GM12878 (cell line): Measurements from ENCODE around the gene EFNA3.
A peak's percentile ranks its signal among the peaks of the same experiment; 100 is the strongest.

Experiments
- BMI1 ChIP-seq: fragments of 450-650 bp; IDR thresholded peaks from 2 replicates; pipeline ENCODE4 v1.6.1; 2016; ENCODE audit warnings: mild to moderate bottlenecking, moderate library complexity, borderline replicate concordance
- BRCA1 ChIP-seq: IDR thresholded peaks from 2 replicates; pipeline ENCODE4 v1.6.1; 2011; ENCODE audit warnings: low read depth, low read length, improper control_type of control experiment
- EGR1 ChIP-seq, 2 experiments: IDR thresholded peaks; 1 replicate in 1 of 2; 2 replicates in 1 of 2; pipeline ENCODE4 v1.6.1; 2011 to 2012; ENCODE audit warnings: low read depth in 2 of 2, low read length in 2 of 2, borderline replicate concordance in 1 of 2, mild to moderate bottlenecking in 1 of 2, moderate library complexity in 1 of 2
- EP300 ChIP-seq, 2 experiments: fragments of 150-350 bp in 1 of 2; IDR thresholded peaks; 2 replicates each; pipeline ENCODE4 v1.6.1; 2011 to 2012; ENCODE audit warnings: low read depth in 2 of 2, low read length in 2 of 2, borderline replicate concordance in 1 of 2, improper control_type of control experiment in 1 of 2, inconsistent platforms in 1 of 2; ENCODE audit not compliant: control insufficient read depth in 1 of 2
- EZH2 ChIP-seq: IDR thresholded peaks from 2 replicates; pipeline ENCODE4 v1.6.1; 2012; ENCODE audit warnings: low read depth, mild to moderate bottlenecking, control low read depth, inconsistent platforms, low read length, borderline replicate concordance; ENCODE audit not compliant: control insufficient read depth
- JUND ChIP-seq: IDR thresholded peaks from 2 replicates; pipeline ENCODE4 v1.6.1; 2012; ENCODE audit warnings: low read depth, mild to moderate bottlenecking, low read length, improper control_type of control experiment, moderate library complexity
- NRF1 ChIP-seq: conservative IDR thresholded peaks from 2 replicates; pipeline ENCODE4 v1.6.1; 2011; ENCODE audit warnings: mild to moderate bottlenecking, low read depth, low read length, improper control_type of control experiment
- POU2F2 ChIP-seq: IDR thresholded peaks from 3 replicates; pipeline ENCODE4 v1.6.1; 2011; ENCODE audit warnings: low read depth, mild to moderate bottlenecking, low read length, borderline replicate concordance
- SMARCA5 ChIP-seq: fragments of 450-650 bp; IDR thresholded peaks from 2 replicates; pipeline ENCODE4 v1.6.1; 2017; ENCODE audit warnings: mild to moderate bottlenecking
- SMC3 ChIP-seq: IDR thresholded peaks from 2 replicates; pipeline ENCODE4 v1.6.1; 2011; ENCODE audit warnings: low read length, improper control_type of control experiment, borderline replicate concordance
- TAF1 ChIP-seq: IDR thresholded peaks from 2 replicates; pipeline ENCODE4 v1.6.1; 2011; ENCODE audit warnings: mild to moderate bottlenecking, low read depth, low read length, borderline replicate concordance
- TCF7 ChIP-seq: IDR thresholded peaks from 2 replicates; pipeline ENCODE4 v1.6.1; 2014; ENCODE audit warnings: antibody characterized with exemption, borderline replicate concordance
- TF ChIP-seq, protein P1 (sequence below), 3 experiments: IDR thresholded peaks in 2 of 3; conservative IDR thresholded peaks in 1 of 3; 2 replicates each; pipeline ENCODE4 v1.5.1; 2011; ENCODE audit warnings: low read depth in 3 of 3, low read length in 3 of 3, mild to moderate bottlenecking in 3 of 3, control low read depth in 2 of 3, moderate library complexity in 2 of 3, inconsistent platforms in 1 of 3, mixed read lengths in 1 of 3; ENCODE audit not compliant: control insufficient read depth in 2 of 3, insufficient read depth in 1 of 3; ENCODE audit errors: extremely low read depth in 1 of 3
- TF ChIP-seq, protein P2 (sequence below): fragments of 450-650 bp; IDR thresholded peaks from 2 replicates; pipeline ENCODE4 v1.6.1; 2014; ENCODE audit warnings: mild to moderate bottlenecking

DNA sequence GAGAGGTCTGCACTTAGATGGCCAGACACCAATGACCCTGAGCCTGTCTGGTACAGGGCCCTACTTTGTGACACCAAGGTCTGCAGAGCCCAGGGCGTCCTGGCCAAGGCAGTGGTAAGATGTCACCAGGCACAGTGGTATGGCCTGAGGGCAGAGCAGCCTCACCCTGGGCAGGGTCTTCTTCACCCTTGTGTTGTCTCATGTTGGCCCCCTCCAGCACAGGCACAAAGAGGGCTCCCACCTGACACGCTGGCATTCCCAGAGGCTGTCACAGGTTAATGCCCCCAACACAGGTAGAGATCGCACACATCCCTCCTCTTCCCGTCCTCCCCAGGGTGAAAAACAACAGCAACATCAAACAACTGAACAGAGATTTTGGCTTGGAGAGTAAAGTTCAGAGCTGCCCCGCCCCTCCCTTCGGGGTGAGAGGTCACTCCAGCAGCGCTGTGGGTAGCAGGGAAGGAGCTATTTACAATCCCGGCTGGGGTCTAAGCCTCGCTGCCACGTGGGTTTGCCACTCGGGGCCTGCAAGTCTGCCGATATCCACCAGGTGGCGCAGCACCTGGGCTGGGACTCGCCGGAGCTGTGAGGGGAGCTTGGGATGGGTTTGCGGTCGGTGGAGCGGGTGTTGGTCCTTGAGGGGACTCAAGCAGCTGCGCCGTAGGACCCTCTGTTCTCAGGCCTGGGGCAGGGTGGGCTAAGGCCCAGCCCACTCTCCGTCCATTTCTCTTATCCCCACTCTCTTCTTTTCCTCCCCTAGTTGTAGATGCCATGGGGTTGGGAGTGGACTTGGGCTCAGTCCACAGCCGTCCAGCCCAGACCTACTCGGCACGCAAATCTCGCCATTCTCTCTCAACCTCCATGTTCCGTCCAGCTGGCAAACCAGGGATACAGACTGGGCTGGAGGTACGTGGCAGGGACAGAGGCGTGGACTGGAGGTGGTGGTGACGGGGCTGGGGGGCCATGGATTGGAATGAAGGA is 12.7 kb downstream of the EFNA3 start:
- TF ChIP-seq, protein P1, sequence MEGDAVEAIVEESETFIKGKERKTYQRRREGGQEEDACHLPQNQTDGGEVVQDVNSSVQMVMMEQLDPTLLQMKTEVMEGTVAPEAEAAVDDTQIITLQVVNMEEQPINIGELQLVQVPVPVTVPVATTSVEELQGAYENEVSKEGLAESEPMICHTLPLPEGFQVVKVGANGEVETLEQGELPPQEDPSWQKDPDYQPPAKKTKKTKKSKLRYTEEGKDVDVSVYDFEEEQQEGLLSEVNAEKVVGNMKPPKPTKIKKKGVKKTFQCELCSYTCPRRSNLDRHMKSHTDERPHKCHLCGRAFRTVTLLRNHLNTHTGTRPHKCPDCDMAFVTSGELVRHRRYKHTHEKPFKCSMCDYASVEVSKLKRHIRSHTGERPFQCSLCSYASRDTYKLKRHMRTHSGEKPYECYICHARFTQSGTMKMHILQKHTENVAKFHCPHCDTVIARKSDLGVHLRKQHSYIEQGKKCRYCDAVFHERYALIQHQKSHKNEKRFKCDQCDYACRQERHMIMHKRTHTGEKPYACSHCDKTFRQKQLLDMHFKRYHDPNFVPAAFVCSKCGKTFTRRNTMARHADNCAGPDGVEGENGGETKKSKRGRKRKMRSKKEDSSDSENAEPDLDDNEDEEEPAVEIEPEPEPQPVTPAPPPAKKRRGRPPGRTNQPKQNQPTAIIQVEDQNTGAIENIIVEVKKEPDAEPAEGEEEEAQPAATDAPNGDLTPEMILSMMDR (IDR thresholded peaks at IDR 0.05 in 2 of 3, conservative IDR thresholded peaks at IDR 0.05 in 1 of 3; ENCODE audit: control insufficient read depth in 2 of 3, extremely low read depth in 1 of 3, insufficient read depth in 1 of 3, low read depth in 3 of 3, low read length in 3 of 3), result peak; percentile 85 to 98 (median 97)
- TF ChIP-seq JUND, result no peak
- TF ChIP-seq TAF1, result no peak
- no peak for TF ChIP-seq BRCA1
- TF ChIP-seq SMC3, result peak; percentile 96
- TF ChIP-seq NRF1, result no peak
- TF ChIP-seq EGR1 (IDR thresholded peaks at IDR 0.05; ENCODE audit: borderline replicate concordance in 1 of 2, low read depth in 2 of 2, low read length in 2 of 2), result no peak
- TF ChIP-seq BMI1, result no peak
- no peak; the same call in 2 of the 3 replicates for TF ChIP-seq POU2F2
- TF ChIP-seq TCF7, result no peak
- no peak for TF ChIP-seq EP300 (IDR thresholded peaks at IDR 0.05; ENCODE audit: borderline replicate concordance in 1 of 2, control insufficient read depth in 1 of 2, low read depth in 2 of 2, low read length in 2 of 2)
- TF ChIP-seq, protein P2, sequence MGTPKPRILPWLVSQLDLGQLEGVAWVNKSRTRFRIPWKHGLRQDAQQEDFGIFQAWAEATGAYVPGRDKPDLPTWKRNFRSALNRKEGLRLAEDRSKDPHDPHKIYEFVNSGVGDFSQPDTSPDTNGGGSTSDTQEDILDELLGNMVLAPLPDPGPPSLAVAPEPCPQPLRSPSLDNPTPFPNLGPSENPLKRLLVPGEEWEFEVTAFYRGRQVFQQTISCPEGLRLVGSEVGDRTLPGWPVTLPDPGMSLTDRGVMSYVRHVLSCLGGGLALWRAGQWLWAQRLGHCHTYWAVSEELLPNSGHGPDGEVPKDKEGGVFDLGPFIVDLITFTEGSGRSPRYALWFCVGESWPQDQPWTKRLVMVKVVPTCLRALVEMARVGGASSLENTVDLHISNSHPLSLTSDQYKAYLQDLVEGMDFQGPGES, result 0 out of 2 replicates have a peak, but pooled peaks have one; percentile 43
- TF ChIP-seq SMARCA5, result no peak
- no peak for TF ChIP-seq EZH2
